ENCODE measurements around the gene DCAF7. TPM values are rescaled to one million over a fixed set of nuclear protein-coding genes. Genes with fewer than 3 reads are reported as not detected.

DCAF7 gene
- total RNA-seq, 1 experiment from 2014 or later = 144 TPM

DNA sequence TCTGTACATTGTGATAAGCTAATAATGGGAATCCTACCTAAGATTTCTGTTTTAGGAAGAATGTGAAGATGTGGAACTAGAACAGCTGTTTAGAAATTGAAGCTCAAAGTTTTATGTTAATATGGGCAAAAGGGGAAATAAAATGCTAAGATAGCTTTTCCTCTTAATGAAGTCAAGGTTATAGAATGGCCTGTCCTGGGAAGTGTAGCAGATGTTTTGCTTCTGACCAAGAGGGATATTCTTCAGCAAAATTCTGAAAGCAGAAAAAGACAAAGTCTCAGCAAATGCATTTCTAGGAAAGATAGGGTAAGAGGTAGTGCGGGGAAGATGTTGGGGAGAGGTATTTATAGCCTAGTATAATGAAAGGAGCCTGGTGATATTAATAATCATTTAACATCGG is 85.0 kb downstream of the DCAF7 start:
- H3K9ac ChIP-seq (ENCODE audit: low read length) = no peak overlapping the region
- no TSS peak for BruUV-seq (replicated peaks)
- H3K27me3 ChIP-seq (ENCODE audit: insufficient read depth, low read length) = no peaks in the 10 kb centered on the region
- H2AFZ ChIP-seq (ENCODE audit: low read depth, low read length, poor library complexity, severe bottlenecking) = no peak overlapping the region
- H3K36me3 ChIP-seq (ENCODE audit: control insufficient read depth in 1 of 2, insufficient read depth in 2 of 2, low read length in 2 of 2) = no peaks in the 10 kb centered on the region
- TF ChIP-seq SP1 (IDR thresholded peaks at IDR 0.05; ENCODE audit: low read depth) (no peak), CBX3 (IDR thresholded peaks at IDR 0.05; ENCODE audit: low read depth) (no peak), ZBTB33 (IDR thresholded peaks at IDR 0.05; ENCODE audit: extremely low read depth, insufficient replicate concordance, low read length) (no peak), RAD21 (IDR thresholded peaks at IDR 0.05; ENCODE audit: low read depth) (no peak), EZH2phosphoT487 (IDR thresholded peaks at IDR 0.05; ENCODE audit: borderline replicate concordance) (no peak), EZH2 (IDR thresholded peaks at IDR 0.05) (no peak), SRF (IDR thresholded peaks at IDR 0.05; ENCODE audit: low read depth) (no peak), CEBPB (IDR thresholded peaks at IDR 0.05; ENCODE audit: low read depth) (no peak), SIN3A (IDR thresholded peaks at IDR 0.05; ENCODE audit: low read depth) (no peak)
- TF ChIP-seq, protein P1, sequence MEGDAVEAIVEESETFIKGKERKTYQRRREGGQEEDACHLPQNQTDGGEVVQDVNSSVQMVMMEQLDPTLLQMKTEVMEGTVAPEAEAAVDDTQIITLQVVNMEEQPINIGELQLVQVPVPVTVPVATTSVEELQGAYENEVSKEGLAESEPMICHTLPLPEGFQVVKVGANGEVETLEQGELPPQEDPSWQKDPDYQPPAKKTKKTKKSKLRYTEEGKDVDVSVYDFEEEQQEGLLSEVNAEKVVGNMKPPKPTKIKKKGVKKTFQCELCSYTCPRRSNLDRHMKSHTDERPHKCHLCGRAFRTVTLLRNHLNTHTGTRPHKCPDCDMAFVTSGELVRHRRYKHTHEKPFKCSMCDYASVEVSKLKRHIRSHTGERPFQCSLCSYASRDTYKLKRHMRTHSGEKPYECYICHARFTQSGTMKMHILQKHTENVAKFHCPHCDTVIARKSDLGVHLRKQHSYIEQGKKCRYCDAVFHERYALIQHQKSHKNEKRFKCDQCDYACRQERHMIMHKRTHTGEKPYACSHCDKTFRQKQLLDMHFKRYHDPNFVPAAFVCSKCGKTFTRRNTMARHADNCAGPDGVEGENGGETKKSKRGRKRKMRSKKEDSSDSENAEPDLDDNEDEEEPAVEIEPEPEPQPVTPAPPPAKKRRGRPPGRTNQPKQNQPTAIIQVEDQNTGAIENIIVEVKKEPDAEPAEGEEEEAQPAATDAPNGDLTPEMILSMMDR (IDR thresholded peaks at IDR 0.05 in 2 of 3, conservative IDR thresholded peaks at IDR 0.05 in 1 of 3; ENCODE audit: borderline replicate concordance in 1 of 3, insufficient read depth in 1 of 3, low read depth in 2 of 3, low read length in 2 of 3) = no peak
- TF ChIP-seq, protein P2, sequence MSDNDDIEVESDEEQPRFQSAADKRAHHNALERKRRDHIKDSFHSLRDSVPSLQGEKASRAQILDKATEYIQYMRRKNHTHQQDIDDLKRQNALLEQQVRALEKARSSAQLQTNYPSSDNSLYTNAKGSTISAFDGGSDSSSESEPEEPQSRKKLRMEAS (IDR thresholded peaks at IDR 0.05) = no peak
- TF ChIP-seq, protein P3, sequence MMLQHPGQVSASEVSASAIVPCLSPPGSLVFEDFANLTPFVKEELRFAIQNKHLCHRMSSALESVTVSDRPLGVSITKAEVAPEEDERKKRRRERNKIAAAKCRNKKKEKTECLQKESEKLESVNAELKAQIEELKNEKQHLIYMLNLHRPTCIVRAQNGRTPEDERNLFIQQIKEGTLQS (IDR thresholded peaks at IDR 0.05) = no peak
- TF ChIP-seq, protein P4, sequence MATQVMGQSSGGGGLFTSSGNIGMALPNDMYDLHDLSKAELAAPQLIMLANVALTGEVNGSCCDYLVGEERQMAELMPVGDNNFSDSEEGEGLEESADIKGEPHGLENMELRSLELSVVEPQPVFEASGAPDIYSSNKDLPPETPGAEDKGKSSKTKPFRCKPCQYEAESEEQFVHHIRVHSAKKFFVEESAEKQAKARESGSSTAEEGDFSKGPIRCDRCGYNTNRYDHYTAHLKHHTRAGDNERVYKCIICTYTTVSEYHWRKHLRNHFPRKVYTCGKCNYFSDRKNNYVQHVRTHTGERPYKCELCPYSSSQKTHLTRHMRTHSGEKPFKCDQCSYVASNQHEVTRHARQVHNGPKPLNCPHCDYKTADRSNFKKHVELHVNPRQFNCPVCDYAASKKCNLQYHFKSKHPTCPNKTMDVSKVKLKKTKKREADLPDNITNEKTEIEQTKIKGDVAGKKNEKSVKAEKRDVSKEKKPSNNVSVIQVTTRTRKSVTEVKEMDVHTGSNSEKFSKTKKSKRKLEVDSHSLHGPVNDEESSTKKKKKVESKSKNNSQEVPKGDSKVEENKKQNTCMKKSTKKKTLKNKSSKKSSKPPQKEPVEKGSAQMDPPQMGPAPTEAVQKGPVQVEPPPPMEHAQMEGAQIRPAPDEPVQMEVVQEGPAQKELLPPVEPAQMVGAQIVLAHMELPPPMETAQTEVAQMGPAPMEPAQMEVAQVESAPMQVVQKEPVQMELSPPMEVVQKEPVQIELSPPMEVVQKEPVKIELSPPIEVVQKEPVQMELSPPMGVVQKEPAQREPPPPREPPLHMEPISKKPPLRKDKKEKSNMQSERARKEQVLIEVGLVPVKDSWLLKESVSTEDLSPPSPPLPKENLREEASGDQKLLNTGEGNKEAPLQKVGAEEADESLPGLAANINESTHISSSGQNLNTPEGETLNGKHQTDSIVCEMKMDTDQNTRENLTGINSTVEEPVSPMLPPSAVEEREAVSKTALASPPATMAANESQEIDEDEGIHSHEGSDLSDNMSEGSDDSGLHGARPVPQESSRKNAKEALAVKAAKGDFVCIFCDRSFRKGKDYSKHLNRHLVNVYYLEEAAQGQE (IDR thresholded peaks at IDR 0.05; ENCODE audit: low read depth) = no peak
- intact Hi-C loops (cut with micrococcal nuclease) = no loop called here
- H4K20me1 ChIP-seq (ENCODE audit: insufficient read depth) = no peaks in the 10 kb centered on the region
- ChIA-PET RAD21 (ENCODE audit: low non-redundant PET in 1 of 2, low total read pairs in 2 of 2, uncharacterized antibody in 2 of 2, unreplicated experiment in 2 of 2) (no interaction called here), CTCF (interaction anchor here (0.5 to 2.5 kb wide), 2 partner anchors 23 to 134 kb away, joined by 3 to 8 read pairs; no protein-coding TSS in a partner anchor), POLR2A (interaction anchor here (1.4 kb wide), 1 partner anchor 14 kb away, joined by 6 read pairs; the partner anchor contains the start of gene MAP3K3)
- H3K79me2 ChIP-seq (ENCODE audit: insufficient read depth, low read length) = no peaks in the 10 kb centered on the region
- DNase-seq (ENCODE audit: low read depth, low spot score) (no peak), ATAC-seq (no peak)
- H3K27ac ChIP-seq (ENCODE audit: low read depth, low read length) = no peak overlapping the region
- H3K4me2 ChIP-seq (ENCODE audit: low read length) = no peak overlapping the region
- H3K4me3 ChIP-seq (replicated peaks in 1 of 2; ENCODE audit: low read depth in 1 of 2, low read length in 2 of 2) = no peak overlapping the region
- H3K9me2 ChIP-seq (ENCODE audit: insufficient read depth) = no peaks in the 10 kb centered on the region
- H3K4me1 ChIP-seq (ENCODE audit: control insufficient read depth in 1 of 2, insufficient read depth in 2 of 2, low read length in 2 of 2) = no peaks in the 10 kb centered on the region
- H3K9me3 ChIP-seq (ENCODE audit: control insufficient read depth in 1 of 2, insufficient read depth in 1 of 2, low read depth in 1 of 2, low read length in 2 of 2) = no peaks in the 10 kb centered on the region
